Measurements from ENCODE around the gene PDLIM1. TPM values are rescaled to one million over a fixed set of nuclear protein-coding genes. Genes with fewer than 3 reads are reported as not detected.
"Not testable (repeated sequence)": the region's sequence is repeated elsewhere in the genome, so short reads cannot be mapped to it uniquely, and the experiment has no call there.

PDLIM1 gene
- total RNA-seq, 4 donors from 2014 or later, result 25.4 to 74.1 (median 68.5) TPM

DNA sequence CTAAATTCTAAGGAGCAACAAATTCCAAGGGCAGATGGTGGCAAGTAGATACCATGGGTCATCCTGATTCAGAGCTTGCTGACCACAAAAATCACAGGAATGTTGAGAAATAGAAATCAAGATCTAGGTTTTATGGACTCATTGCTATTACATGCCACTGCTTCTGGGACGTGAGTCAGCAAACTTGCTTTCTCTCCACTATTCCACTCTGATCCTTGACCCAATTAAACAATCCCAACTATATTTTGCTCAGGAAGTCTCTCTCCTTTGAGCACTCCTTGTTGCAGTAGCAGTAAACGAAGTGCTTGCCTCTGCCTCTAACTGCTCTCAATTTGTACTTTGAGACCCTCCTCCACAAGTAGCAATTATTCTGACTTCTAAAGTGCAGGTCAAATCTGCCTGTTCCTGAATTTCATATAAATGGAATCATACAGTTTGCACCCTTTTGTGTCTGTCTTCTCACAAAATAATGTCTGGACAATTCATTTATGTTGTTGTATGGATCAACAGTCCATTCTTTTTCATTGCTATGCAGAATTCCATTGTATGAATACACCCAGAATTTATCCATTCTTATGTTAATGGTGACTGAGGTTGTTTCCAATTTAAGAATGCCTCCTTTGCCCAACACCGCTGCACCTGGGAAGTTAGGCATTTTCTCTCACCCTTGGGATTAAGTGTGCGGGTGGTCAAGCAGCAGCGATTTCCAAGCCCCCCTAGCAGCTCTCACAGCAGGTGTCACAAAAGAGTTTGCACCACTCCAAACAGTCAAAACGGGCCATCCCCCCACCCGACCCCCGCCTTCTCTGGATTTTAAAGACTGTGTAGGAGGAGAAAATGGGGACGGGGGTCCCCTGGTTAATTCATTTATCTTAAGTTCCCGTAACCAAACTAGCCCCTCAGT is 60.8 kb downstream of the PDLIM1 start:
- TF ChIP-seq POLR2AphosphoS5 (IDR thresholded peaks at IDR 0.05) (no peak), CTCF (IDR thresholded peaks at IDR 0.05) (no peak), POLR2A (IDR thresholded peaks at IDR 0.05) (no peak), EP300 (IDR thresholded peaks at IDR 0.05) (no peak)
- H3K27me3 ChIP-seq, result no peaks in the 10 kb centered on the region
- 48 to 65% methylated on average over 5 to 6 of the region's 10 CpGs for WGBS, 2 donors (ENCODE audit: low coverage in 1 of 2)
- no peak for ATAC-seq
- no peaks in the 10 kb centered on the region for H3K9me3 ChIP-seq
- H3K36me3 ChIP-seq, result peaks cover 0 to 13% of the 10 kb centered on the region in 2 donors
- H3K4me1 ChIP-seq, result peaks cover 0 to 5% (median 0%) of the 10 kb centered on the region in 3 donors
- peak overlapping the region in 1 of 2 donors; percentile 48 for H3K4me3 ChIP-seq
- H3K27ac ChIP-seq, result no peak overlapping the region

DNA sequence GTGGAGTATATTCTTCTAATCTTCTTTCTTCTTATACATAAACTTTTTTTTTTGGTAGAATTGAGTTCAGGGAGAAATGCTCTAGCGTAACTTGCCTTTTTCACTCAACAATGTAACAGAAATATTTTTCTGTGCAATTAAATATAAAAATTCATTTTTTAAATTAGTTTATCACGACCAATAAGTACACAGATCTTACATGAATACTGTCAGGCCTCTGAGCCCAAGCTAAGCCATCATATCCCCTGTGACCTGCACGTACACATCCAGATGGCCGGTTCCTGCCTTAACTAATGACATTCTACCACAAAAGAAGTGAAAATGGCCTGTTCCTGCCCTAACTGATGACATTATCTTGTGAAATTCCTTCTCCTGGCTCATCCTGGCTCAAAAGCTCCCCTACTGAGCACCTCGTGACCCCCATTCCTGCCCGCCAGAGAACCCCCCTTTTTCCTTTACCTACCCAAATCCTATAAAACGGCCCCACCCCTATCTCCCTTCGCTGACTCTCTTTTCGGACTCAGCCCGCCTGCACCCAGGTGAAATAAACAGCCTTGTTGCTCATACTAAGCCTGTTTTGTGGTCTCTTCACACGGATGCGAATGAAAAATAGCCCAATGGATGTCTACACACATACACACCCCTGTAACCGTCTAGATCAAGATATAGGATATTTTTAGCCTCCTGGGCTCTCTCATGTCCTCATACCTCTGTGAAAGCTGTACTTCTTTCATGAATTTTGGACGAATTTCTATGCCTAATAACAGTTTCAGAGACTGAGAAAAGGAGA is 61.7 kb downstream of the PDLIM1 start:
- H3K27me3 ChIP-seq, H3K27ac ChIP-seq, H3K4me1 ChIP-seq, H3K36me3 ChIP-seq, H3K9me3 ChIP-seq, H3K4me3 ChIP-seq, ATAC-seq: not testable (repeated sequence)
- 79 to 85% methylated on average over 5 to 14 of the region's 14 CpGs for WGBS, 2 donors (ENCODE audit: low coverage in 1 of 2)

GRCh38 chr10:95225136-95225535 is 65.7 kb downstream of the PDLIM1 start:
- Histone ChIP-seq H3K27ac (no peak overlapping the region), H3K4me3 (no peak overlapping the region), H3K27me3 (no peaks in the 10 kb centered on the region), H3K36me3 (no peaks in the 10 kb centered on the region), H3K9me3 (peaks cover 0 to 7% (median 0%) of the 10 kb centered on the region in 3 donors), H3K4me1 (no peaks in the 10 kb centered on the region)
- TF ChIP-seq POLR2AphosphoS5 (IDR thresholded peaks at IDR 0.05), result no peak
- 65 to 82% methylated on average over 2 of the region's 2 CpGs for WGBS, 2 donors (ENCODE audit: low coverage in 1 of 2)
- no peak for ATAC-seq

DNA sequence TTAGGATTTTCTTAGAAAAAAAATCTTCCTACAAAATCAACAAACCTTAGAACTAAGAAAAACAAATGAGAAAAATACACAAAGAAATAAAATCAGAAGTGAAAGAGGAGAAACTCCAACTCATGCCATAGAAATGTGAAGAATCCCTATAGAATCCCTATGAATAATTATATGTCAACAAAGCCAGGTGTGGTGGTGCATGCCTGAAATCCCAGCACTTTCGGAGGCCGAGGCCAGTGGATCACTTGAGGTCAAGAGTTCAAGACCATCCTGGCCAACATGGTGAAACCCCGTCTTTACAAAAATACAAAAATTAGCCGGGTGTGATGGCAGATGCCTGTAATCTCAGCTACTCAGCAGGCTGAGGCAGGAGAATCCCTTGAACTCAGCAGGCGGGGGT is 69.7 kb downstream of the PDLIM1 start:
- Histone ChIP-seq H3K27me3 (no peaks in the 10 kb centered on the region), H3K36me3 (no peaks in the 10 kb centered on the region), H3K9me3 (peaks cover 0 to 9% (median 0%) of the 10 kb centered on the region in 3 donors), H3K27ac (no peak overlapping the region), H3K4me3 (no peak overlapping the region), H3K4me1 (no peaks in the 10 kb centered on the region)
- TF ChIP-seq POLR2AphosphoS5 (IDR thresholded peaks at IDR 0.05) (no peak), EP300 (IDR thresholded peaks at IDR 0.05) (no peak), POLR2A (IDR thresholded peaks at IDR 0.05) (no peak), CTCF (IDR thresholded peaks at IDR 0.05) (no peak)
- ATAC-seq, result no peak
- 60 to 63% methylated on average over 3 to 4 of the region's 5 CpGs for WGBS, 2 donors (ENCODE audit: low coverage in 1 of 2)

DNA sequence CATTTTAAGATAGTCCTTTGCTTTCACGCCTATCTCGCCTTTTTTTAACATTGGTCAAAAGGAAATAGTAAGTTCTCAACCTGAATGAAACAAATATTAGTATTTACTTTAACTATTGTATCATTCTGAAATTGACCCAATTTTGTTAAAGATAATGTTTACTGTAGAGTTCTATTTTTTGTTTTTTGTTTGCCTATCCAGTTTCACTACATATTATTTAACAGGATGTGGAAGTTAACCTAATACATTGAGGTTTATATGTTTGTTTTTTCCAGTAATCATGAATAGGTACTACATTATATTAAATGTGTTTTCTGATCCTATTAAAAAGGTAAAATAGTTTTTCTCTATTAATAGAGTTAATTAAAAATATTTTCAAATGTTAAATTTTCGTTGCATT is 70.3 kb downstream of the PDLIM1 start:
- Histone ChIP-seq H3K27ac (no peak overlapping the region), H3K9me3 (peaks cover 0 to 13% (median 0%) of the 10 kb centered on the region in 3 donors), H3K4me3 (no peak overlapping the region), H3K27me3 (no peaks in the 10 kb centered on the region), H3K36me3 (no peaks in the 10 kb centered on the region), H3K4me1 (no peaks in the 10 kb centered on the region)
- WGBS, 2 donors (ENCODE audit: low coverage in 1 of 2), result 84 to 89% methylated on average over 3 of the region's 3 CpGs
- no peak for ATAC-seq
- TF ChIP-seq POLR2AphosphoS5 (IDR thresholded peaks at IDR 0.05), result no peak
- TF ChIP-seq CTCF (IDR thresholded peaks at IDR 0.05), result no peak
